ENCODE measurements around the gene GDA.

GRCh38 chr9:72263572-72263971 is 114.3 kb downstream of the GDA start:
- TF ChIP-seq EZH2phosphoT487 (IDR thresholded peaks at IDR 0.05) (no peak), CTCF (IDR thresholded peaks at IDR 0.05) (no peak)

Measured in neural progenitor cell (in vitro differentiated cells).